ENCODE data around the gene POU6F2.
"Not testable (repeated sequence)": the region's sequence is repeated elsewhere in the genome, so short reads cannot be mapped to it uniquely, and the experiment has no call there.

The POU6F2 gene

GRCh38 chr7:39372383-39372782, 394.7 kb downstream of the POU6F2 start:
- no peak overlapping the region for H3K4me3 ChIP-seq (ENCODE audit: low read depth, low read length)
- TF ChIP-seq CTCF (IDR thresholded peaks at IDR 0.05; ENCODE audit: low read depth, low read length) = no peak

DNA sequence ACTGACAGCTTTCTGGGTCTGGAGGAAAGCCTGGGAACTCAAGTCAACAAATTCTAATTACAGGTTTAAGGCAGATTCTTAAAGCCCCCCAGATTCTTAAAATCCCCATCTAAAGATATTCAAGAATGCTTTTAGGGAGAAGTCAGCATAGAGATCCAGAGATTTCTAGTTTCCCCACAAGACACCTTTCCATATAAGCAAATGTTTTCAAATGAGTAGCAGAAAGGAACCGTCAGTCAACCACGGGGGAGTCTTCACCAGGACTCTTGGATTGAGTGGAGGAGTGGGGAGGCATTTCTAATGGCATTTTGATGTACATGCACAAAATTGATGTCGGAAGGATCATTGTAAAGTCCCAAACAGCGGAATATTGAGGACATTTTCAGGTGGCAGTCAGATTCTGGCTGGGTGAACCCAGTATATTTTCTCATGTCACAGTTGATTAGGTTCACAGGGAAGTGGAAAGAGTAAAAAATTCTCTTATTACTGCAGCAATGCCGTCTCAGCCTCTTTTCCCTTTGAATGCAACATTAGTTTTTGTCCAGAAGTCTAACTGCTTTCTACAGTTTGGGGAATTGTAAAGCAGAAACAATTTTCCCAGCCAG, 396.8 kb downstream of the POU6F2 start:
- TF ChIP-seq CTCF (IDR thresholded peaks at IDR 0.05; ENCODE audit: low read depth, low read length) = no peak
- no peak overlapping the region for H3K4me3 ChIP-seq (ENCODE audit: low read depth, low read length)

- H3K4me3 ChIP-seq (ENCODE audit: low read depth, low read length) = no peak overlapping the region
- no peak for TF ChIP-seq CTCF (IDR thresholded peaks at IDR 0.05; ENCODE audit: low read depth, low read length)
Observed at GRCh38 chr7:39375047-39375873, 397.6 kb downstream of the POU6F2 start.

GRCh38 chr7:39375874-39376190, 398.1 kb downstream of the POU6F2 start:
- no peak for TF ChIP-seq CTCF (IDR thresholded peaks at IDR 0.05; ENCODE audit: low read depth, low read length)

GRCh38 chr7:39376881-39377280, 399.2 kb downstream of the POU6F2 start:
- not testable (repeated sequence) for H3K4me3 ChIP-seq (ENCODE audit: low read depth, low read length)

More at GRCh38 chr7:39375874-39376190, 398.1 kb downstream of the POU6F2 start:
- H3K4me3 ChIP-seq (ENCODE audit: low read depth, low read length) = no peak overlapping the region

GRCh38 chr7:39379416-39379815, 401.7 kb downstream of the POU6F2 start:
- no peak for TF ChIP-seq CTCF (IDR thresholded peaks at IDR 0.05; ENCODE audit: low read depth, low read length)
- H3K4me3 ChIP-seq (ENCODE audit: low read depth, low read length) = no peak overlapping the region

DNA sequence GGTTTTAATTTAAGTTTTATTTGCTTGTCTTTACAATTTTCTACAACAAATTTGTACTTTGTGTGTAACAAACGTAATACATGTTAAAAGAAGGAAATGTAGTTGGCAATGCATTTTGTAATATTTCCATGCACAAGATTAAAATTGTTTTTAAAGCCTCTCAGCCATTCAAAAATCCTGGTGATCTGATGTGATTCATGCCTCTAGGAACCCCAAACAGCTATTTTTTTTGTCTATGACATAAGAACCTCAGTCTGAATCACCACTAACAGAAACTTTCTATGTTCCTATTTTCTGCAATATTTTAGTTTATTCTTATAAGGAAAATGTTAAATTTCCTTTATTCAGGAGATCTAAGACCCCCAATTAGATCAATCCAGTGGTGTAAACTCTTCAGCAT, 405.4 kb downstream of the POU6F2 start:
- no peak overlapping the region for H3K4me3 ChIP-seq (ENCODE audit: low read depth, low read length)
- no peak for TF ChIP-seq CTCF (IDR thresholded peaks at IDR 0.05; ENCODE audit: low read depth, low read length)

Data from WI38 (cell line).